ENCODE measurements around the gene EPN2.

The EPN2 gene

DNA sequence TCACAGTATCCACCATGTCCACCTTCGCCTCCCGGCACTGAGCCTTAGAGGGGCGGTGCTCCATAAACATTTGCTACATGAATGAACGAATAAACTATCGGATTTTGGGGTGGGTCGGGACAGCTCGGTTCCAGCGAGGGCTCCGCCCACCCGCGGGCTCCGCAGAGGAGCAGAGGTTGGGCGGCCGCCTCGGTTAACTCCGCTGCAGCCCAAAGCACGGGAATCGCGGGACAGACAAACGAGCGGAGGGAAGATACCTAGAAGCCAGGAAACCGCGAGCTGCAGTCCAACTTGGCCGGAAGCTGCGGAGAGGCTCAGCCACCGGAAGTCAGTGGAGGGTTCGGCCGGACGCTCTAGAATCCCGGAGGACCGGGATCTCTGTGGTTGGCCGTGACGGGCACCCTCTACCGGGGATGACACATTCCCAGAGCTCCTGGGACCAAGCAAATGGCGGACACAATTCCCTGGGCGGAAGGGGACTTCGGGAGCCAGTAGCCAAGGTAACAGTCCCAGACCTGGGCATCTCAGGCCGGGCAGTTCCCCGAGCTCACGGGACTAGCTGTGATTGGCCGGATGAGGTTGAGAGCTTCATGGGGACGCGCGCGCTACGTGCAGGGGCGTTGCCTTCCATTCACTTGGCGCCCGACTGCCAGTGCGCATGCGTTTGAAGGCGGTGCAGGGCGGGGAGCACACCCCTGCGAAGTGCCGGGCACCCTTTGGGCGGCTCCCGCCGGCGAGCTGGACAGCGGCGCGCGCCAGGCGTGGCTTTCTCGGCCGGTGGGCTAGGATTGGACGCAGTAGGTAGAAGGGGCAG is 140.6 kb downstream of the EPN2 start:
- H3K4me3 ChIP-seq (ENCODE audit: low read depth, low read length): peak overlapping the region; percentile 90
- TF ChIP-seq, protein P1, sequence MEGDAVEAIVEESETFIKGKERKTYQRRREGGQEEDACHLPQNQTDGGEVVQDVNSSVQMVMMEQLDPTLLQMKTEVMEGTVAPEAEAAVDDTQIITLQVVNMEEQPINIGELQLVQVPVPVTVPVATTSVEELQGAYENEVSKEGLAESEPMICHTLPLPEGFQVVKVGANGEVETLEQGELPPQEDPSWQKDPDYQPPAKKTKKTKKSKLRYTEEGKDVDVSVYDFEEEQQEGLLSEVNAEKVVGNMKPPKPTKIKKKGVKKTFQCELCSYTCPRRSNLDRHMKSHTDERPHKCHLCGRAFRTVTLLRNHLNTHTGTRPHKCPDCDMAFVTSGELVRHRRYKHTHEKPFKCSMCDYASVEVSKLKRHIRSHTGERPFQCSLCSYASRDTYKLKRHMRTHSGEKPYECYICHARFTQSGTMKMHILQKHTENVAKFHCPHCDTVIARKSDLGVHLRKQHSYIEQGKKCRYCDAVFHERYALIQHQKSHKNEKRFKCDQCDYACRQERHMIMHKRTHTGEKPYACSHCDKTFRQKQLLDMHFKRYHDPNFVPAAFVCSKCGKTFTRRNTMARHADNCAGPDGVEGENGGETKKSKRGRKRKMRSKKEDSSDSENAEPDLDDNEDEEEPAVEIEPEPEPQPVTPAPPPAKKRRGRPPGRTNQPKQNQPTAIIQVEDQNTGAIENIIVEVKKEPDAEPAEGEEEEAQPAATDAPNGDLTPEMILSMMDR (IDR thresholded peaks at IDR 0.05; ENCODE audit: borderline replicate concordance, insufficient read depth, low read depth, low read length): no peak

GRCh38 chr17:19378416-19379360 is 141.5 kb downstream of the EPN2 start, which contains the start of gene MAPK7:
Gene MAPK7, plus strand, starts transcription at chr17:19378498. Its CDS starts 403 bp downstream, at chr17:19378901.
- TF ChIP-seq, protein P1 (IDR thresholded peaks at IDR 0.05; ENCODE audit: borderline replicate concordance, insufficient read depth, low read depth, low read length): no peak
- H3K4me3 ChIP-seq (ENCODE audit: low read depth, low read length): peak within 1 kb of the TSS; percentile 90

GRCh38 chr17:19379361-19380065 is 142.3 kb downstream of the EPN2 start:
- TF ChIP-seq, protein P1 (IDR thresholded peaks at IDR 0.05; ENCODE audit: borderline replicate concordance, insufficient read depth, low read depth, low read length): no peak
- no peak overlapping the region for H3K4me3 ChIP-seq (ENCODE audit: low read depth, low read length)

GRCh38 chr17:19380481-19381301 is 143.5 kb downstream of the EPN2 start:
- H3K4me3 ChIP-seq (ENCODE audit: low read depth, low read length): no peak overlapping the region
- TF ChIP-seq, protein P1 (IDR thresholded peaks at IDR 0.05; ENCODE audit: borderline replicate concordance, insufficient read depth, low read depth, low read length): no peak

DNA sequence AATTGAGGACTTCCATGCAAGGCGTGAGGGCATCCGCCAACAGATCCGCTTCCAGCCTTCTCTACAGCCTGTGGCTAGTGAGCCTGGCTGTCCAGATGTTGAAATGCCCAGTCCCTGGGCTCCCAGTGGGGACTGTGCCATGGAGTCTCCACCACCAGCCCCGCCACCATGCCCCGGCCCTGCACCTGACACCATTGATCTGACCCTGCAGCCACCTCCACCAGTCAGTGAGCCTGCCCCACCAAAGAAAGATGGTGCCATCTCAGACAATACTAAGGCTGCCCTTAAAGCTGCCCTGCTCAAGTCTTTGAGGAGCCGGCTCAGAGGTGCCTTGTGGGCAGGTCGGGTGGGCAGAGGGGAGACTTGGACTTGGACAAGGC is 144.2 kb downstream of the EPN2 start:
- H3K4me3 ChIP-seq (ENCODE audit: low read depth, low read length): no peak overlapping the region
- TF ChIP-seq, protein P1 (IDR thresholded peaks at IDR 0.05; ENCODE audit: borderline replicate concordance, insufficient read depth, low read depth, low read length): no peak
